Measurements from ENCODE around the gene CEMP1.
A peak's percentile ranks its signal among the peaks of the same experiment; 100 is the strongest.

Gene CEMP1

DNA sequence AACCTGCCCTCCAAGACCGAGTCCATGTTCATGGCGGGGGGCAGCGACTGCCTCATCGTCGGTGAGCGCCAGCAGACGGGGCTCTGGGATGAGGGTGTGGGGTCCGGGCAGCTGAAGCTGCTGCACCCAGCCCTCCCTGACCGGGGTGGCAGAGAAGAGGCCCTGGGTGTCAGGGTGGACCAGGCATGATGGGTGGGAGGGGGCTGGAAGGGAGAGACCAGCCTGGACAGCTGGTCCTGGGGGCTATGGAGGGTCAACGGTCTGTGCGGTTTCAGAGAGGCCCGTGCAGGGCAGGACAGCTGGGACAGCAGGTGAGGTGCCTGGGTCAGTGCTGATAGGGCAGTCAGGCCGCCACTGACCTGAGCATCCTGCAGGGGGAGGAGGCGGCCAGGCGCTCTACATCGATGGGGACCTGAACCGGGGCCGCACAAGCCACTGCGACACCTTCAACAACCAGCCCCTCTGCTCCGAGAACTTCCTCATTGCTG lies 30.7 kb downstream of the CEMP1 start:
- no peak for DNase-seq

DNA sequence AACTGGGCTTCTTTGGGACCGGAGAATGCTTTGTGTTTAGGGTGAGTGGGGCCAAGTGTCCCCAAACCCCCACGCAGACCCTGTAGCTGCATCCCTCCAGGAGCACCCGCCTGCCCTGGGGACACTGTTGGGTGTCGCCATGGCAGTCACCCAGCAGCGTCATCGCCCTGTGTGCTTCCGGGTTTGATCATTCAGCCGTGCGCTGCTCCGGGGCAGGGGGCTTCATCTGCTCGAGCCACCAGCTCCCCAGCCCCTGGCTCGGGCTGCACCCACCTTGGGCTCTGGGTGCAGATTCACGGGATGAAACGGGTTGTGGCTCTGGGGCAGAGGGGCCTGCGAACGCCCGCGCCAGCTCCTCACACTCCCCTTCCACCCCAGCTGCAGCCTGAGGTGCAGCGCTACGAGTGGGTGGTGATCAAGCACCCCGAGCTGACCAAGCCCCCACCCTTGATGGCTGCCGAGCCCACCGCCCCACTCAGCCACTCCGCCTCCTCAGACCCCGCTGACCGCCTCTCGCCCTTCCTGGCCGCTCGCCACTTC lies 31.2 kb downstream of the CEMP1 start:
- DNase-seq, result no peak

DNA sequence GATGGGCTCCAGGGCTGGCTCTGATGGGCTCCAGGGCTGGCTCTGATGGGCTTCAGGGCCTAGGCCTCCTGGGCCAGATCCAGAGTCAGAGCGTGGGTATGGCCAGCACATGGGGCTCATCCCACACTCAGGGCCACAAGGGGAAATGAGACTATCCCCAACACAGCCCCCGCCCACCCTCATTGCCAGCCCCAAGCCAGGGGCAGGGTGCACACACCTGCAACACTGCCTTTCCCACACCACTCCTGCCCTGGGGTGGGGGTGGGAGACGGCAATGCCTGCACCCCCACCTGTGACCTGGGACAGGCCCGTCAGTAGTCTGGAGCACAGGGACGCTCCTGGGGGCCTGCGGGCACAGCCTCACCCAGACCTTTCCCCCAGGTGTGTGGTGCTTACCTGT lies 31.8 kb downstream of the CEMP1 start:
- DNase-seq, result no peak

DNA sequence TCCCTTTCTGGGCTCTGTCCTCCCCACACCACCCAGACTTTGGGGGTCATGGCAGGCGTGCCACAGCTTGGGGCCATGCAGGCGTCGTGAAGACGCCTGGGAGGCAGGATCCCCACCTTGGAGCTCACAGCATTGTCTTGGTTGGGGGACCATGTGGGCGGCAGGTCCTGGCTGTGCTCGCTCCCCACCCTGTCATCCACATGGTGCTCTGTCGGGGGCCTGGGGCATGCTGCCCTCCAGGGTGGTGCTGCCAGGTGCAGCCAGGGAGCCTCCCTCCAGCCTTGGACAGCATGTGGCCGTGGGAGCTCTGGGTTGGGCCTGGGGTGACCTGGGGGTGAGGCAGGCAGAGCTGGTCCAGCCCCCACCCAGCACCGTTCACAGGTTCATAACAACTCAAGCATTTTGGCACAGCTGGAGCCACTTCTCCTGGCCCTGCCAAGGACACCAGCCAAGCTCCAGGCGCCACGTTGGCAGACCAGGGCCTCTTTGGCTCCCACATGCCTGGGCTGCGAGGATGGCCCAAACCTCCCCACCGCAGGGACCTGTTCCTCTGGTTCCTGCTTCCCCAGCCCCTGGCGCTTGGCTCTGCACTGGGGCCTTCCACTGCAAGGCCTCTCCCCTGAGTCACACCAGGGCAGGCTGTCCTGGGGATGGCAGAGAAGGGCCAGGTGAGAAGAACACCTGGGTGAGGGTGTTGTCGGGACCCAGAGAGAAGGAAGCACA lies 32.5 kb downstream of the CEMP1 start:
- no peak for DNase-seq

DNA sequence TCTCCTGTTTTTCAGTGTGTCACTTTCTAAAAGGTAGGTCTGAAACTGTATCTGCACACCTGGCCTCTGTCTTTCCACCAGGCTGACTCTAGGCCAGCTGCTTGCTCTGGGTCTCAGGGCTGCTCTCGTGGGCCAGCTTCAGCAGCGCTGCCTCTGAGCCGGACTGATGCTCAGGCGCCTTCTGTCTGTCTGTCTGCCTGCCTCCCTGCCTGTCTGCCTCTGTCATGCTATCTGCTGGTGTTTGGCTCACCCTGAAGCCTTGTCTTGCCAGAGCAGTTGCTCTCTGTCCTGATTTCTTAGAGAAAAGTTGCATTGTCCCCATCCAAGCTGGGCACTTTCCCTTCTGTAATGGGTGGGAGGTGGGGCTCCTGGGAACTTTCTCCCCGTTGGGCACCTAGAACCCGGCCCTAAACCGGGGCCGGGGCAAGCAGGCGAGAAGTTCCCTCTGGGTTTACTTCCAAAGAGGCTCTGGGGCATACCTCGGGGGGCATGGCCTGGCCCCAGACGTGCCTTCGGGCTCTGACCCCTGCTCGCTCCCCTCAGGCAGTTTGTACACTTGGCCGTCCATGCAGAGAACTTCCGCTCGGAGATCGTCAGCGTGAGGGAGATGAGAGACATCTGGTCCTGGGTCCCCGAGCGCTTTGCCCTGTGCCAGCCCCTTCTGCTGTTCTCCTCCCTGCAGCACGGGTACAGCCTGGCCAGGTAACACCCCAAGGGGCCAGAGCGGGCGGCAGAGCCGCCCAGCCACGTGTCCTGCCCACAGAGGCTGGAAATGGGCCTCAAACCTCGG lies 33.3 kb downstream of the CEMP1 start:
- no peak for DNase-seq

DNA sequence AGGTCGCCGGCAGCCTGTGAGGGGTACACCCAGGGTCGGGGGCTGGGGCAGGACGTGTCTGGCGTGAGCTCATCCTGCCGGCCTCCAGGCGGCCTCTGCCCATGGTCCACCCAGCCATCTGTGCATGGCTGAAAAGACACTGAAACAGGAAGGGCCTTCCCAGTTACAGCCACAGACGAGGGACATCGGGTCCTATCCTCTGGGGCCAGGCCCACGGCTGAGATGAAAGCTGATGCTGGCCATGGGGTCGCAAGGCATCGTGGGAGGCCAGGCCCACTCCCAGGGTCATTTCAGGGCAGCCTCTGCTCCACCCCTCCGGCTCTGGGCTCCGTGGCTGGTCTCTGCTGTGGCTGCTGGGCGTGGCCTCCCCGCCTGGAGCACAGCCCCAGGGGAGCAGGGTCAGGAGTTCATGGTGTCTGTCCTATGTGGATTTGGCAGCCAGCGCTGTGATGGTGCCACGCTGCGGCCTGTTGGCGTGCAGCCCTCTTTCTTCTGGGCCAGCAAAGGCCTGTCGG lies 34.0 kb downstream of the CEMP1 start:
- DNase-seq, result no peak

DNA sequence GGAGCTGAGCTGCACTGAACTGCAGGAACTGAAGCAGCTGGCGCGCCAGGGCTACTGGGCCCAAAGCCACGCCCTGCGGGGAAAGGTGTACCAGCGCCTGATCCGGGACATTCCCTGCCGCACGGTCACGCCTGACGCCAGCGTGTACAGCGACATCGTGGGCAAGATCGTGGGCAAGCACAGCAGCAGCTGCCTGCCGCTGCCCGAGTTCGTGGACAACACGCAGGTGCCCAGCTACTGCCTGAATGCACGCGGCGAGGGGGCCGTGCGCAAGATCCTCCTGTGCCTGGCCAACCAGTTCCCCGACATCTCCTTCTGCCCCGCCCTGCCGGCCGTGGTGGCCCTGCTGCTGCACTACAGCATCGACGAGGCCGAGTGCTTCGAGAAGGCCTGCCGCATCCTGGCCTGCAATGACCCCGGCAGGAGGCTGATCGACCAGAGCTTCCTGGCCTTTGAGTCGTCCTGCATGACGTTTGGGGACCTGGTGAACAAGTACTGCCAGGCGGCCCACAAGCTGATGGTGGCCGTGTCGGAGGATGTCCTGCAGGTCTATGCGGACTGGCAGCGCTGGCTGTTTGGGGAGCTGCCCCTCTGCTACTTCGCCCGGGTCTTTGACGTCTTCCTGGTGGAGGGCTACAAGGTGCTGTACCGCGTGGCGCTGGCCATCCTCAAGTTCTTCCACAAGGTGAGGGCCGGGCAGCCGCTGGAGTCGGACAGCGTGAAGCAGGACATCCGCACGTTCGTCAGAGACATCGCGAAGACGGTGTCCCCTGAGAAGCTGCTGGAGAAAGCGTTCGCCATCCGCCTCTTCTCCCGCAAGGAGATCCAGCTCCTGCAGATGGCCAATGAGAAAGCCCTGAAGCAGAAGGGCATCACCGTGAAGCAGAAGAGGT lies 34.7 kb downstream of the CEMP1 start:
- no peak for DNase-seq

DNA sequence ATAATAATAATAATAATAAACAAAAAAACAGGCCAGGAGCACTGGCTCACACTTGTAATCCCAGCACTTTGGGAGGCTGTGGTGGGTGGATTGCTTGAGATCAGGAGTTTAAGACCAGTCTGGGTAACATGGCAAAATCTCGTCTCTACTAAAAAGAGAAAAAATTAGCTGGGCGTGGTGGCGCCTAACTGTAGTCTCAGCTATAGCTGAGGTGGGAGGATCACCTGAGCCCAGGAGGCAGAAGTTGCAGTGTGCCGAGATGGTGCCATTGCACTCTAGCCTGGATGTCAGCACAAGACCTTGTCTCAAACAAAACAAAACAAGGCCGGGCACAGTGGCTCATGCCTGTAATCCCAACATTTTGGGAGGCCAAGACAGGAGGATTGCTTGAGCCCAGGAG lies 36.2 kb downstream of the CEMP1 start:
- DNase-seq, result no peak

DNA sequence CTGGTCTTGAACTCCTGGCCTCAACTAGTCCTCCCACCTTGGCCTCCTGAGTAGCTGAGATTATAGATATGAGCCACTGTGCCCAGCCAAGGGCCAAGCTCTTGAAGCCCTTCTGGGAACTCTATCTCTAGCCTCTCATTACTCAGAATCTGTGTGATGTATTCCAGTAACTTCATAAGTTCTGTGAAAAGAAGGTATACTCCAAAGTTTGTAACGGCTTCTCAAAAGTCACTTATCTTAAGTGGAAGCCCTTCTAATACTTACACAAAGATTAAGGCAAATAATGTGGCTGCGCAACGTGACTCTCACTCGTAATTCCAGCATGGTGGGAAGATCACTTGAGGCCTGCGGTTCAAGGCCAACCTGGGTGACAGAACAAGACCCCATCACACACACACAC lies 36.6 kb downstream of the CEMP1 start:
- no peak for DNase-seq

DNA sequence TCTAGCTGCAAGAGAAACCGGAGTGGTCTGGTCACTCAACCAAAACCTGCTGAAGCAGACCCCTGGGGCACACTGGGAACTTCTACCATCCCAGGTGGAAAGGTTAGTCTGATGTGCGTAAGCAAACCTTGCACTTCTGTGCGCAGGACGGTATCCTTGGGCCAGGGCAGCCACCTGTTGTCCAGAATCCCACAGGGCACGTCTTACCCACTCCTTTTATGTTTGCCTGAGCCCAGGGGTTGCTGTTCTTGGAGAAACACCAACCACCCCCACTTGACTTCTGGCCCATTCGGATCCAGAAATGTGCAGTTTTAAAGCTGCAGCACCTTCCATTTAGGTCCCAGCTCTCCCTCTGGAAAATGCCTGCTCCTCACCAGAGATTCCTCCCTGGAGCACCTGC lies 37.6 kb downstream of the CEMP1 start:
- DNase-seq, result no peak

DNA sequence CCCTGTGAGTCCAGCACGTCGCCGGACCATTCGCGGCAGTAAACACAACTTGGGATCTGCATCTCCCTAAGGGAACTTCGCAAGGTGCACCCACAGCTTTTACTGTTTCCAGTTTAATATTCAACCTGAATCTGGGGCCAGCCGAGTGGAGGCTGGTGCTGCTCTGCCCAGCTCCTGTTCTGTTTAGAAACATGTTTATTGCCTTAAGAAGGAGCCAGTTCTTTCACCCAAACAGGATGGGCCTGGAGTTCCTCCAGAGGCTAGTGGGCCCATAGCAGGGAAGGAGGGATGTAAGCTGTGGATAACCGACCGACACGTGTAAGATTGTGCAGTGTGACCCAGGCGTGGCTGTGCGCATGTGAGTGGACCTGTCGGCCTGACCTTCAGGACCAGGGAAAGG lies 38.9 kb downstream of the CEMP1 start:
- DNase-seq, result no peak

DNA sequence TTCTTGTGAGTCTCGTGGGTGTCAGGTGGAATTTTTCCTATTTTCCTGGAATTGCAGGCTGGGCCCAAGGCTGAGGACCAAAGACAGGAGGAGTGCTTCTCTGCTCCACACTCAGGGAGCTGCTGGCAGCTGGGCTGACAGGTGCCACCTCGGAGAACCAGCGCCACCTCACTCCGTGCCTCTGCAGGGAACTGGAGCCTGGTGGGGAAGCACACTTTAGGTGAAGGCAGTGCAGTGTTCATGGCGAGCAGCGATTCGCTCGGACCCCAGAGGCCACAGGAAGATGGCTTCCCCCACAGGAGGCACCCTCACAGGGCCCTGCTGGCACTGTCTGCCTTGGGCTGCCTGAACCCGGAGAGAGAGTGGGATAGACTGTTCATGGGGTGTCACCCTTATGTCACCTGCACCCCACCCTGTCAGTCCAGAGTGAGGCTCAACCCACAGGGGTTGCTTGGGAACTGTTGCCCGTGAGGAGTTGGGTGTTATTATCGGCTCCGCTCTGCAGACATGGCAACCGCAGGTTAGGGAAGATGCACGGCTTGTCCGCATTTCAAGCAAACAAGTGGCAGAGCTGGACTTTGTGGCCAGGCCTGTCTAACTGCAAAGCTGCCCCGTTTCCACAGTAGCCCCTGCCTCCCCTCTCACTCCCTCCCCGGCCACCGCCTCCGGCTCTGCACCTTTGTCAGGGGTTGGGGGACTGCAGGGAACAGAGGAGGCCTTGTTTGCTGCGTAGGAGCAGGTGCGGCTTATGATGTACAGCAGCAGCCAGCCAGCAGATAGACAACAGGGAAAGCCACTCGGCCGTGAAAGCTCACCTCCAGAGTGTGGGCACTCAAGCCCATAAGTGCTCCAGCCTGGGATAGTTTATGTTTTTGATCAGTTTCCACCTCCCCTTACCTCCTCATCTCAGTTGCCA lies 40.8 kb downstream of the CEMP1 start:
- DNase-seq, result no peak

DNA sequence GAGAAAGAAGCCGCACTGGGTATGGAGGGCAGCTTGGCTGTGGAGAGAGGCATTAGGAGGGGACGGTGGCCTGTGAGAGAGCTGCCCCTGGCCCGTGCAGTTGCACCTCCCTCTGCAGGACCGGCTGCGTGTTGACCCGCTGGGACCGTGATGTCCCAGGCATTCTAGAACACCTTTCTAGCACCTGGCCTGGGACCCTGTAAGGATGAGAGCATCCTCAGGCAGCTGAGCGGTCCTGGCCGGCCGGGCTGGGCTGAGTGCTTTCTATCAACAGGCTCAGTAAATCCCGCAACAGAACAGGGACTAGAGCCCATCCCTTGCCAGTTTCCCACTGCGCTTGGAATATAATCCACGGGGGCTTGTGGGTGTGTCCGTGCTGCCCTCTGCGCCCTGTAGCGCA lies 41.6 kb downstream of the CEMP1 start:
- no peak for DNase-seq

DNA sequence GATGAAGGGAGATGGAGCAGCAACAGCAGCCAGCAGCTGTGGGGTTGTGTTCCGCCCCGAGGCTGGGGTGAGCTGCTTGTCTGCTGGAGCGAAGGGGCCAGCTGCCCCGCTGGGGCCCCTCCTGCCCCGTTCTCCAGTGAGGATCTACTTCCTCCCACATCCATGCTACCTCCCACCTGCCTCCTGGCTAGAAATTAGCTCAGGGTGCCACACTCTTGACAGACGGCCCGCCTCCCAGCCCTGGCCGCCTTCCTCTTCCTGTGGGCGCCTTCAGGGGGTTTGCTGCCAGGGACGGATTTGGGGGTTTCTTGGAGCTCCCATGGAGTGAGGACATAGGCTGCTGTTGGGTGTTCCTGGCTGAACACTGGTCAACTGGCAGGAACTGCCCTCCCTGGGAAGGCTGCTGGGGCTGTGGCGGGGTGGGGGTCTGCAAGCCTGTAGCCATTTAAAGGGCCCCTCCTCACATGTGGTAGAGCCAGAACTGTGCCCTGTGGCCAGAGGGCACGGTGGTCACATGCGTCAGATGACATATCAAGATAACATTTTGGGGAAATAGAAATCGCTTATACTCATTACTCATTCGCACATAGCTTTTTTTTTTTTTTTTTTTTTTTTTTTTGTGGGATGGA lies 43.2 kb downstream of the CEMP1 start:
- no peak for DNase-seq

DNA sequence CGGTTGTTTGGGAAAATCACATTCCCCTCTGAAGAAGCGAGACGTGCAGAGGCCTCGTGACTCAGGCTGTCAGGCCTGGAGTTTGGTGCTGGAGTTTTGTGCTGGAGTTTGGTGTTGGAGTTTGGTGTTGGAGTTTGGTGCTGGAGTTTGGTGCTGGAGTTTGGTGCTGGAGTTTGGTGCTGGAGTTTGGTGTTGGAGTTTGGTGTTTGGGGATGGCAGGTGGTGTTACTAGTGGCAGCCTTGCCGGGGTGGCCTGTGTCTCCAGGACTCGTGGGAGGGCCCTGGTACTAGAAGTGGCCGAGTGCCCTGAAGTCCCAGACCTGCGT lies 43.7 kb downstream of the CEMP1 start:
- no peak for DNase-seq

DNA sequence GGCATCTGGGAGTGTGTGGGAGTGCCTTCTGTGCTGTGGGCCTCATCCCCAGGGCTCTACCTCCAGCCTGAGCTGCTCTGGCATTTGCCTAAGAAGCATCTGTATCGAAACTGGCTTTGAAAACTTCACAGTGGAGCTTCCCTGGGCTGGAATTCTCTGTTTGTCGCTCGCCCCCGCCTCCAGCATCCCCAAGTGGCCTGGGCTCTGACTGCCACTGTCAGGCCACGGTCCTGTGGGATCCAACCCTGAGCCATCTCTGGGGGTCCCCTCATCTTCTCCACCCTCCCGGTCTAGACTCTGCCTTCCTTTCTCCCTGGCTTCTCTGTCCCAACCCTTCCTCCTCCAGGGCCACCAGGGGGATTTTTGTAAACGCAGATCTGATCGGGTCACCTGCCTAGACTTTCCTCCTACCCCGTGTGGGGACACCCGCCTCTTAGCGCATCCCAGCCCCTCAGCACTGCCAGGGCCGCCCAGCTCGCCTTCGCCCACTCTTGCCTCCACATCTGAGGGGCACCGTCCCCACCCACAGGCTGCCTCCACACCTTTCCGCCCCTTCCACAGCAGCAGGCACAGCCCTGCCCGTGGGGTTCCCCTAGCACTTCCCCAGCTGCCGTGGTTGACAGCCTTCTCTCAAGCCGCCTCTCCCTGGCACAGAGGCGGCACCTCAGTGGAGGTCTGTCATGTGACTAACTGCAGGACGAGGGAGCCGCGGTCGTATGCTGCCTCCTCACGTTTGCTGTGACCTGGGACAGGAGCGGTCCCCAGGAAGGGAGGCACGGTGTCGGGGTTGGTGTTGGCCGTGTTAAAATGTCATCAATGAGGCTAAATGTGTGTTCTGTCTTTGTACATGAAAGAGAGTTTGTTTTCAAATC lies 44.3 kb downstream of the CEMP1 start:
- peak; percentile 89 for DNase-seq

DNA sequence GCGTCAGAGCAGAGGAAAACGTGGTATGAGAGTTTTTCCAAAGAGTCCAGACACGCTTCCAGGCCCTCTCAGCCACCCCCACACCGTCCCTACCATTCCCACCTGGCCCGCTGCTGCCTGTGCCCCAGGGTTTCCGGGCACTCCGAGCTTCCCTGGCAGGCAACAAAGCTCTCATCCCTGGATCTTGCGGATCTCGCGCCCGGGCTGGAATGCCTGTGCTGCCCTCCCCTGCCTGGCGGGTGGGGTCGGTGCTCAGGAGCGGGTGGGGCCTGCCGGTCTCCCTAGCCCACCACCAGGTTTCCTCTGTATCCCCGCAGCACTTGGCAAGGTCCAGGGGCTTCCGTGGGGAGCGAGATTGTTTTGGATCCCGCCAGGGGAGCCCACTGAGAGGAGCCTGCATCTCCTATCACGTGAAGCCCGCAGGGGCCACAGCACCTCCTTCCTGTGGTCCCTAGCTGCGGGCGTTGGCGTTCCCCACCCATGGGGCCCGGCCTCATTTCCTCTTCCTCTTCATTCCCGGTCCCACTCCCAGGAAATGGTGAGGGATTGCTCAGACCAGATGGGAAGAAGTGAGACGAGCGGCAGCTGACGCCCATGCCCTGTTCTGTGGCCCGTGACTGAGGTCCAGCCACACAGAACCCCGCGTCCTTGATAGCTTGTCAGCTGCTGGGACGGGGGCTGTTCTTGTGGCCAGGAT lies 45.2 kb downstream of the CEMP1 start:
- DNase-seq, result no peak

DNA sequence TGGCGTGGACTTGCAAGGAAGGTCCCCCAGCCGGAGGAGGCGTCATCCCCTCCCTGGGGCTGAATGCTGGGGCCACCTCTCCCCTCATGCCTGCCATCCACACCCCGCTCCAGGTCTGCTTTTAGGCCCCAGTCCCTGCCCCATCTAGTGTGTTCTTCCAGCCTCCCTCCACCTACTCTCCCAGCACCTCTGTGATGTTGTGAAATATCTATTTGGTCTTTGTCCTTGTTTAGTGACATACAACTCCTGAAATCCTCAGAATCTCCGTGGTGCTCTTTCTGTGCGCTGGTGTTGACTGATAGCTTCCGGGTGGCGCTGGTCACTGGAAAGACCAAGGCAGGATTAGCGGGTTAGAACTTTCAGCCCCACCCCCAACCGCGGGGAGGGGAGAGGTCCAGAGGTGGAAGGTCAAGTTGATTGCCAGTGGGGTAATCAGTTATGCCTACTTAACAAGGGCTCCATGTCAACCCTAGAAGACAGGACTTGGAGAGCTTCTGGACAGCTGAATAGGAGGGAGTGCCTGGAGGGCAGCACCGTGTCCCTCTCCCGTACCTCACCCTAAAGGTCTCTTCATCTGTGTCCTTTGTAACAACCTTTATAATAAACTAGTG lies 46.2 kb downstream of the CEMP1 start:
- no peak for DNase-seq

All from CD4-positive, alpha-beta T cell treated with Interleukin-17A for 1 hour (primary cell).